SK-N-MC (cell line): ENCODE data around the gene INTS6.

Experiments
- EZH2 ChIP-seq: fragments of 200-600 bp; sonication (generic); IDR thresholded peaks from one replicate; pipeline ENCODE4 v1.6.1; 2017; ENCODE audit warnings: antibody characterized with exemption
- FOXP2 ChIP-seq: optimal IDR thresholded peaks from 2 replicates; pipeline ENCODE3; 2011; ENCODE audit warnings: mild to moderate bottlenecking, moderate library complexity; ENCODE audit not compliant: insufficient read depth; ENCODE audit errors: extremely low read length, control extremely low read depth
- POLR2AphosphoS5 ChIP-seq: IDR thresholded peaks from 2 replicates; pipeline ENCODE4 v1.6.1; 2012; ENCODE audit warnings: mild to moderate bottlenecking, low read depth, low read length, borderline replicate concordance

- TF ChIP-seq EZH2 (no peak), POLR2AphosphoS5 (no peak), FOXP2 (no peak)
Observed at GRCh38 chr13:51457086-51457815, 4.4 kb upstream of the INTS6 start.
